Renal cortex interstitium (tissue), 15 donors: ENCODE data around the gene ZNF92. TPM values are rescaled to one million over a fixed set of nuclear protein-coding genes. Genes with fewer than 3 reads are reported as not detected.
"Not testable (repeated sequence)": the region's sequence is repeated elsewhere in the genome, so short reads cannot be mapped to it uniquely, and the experiment has no call there.

Experiments
- DNase-seq, 11 donors: peaks; one replicate each; pipeline ENCODE4 v3.0.0-alpha.2; 2013; ENCODE audit warnings: low read depth in 9 of 11, low spot score in 4 of 11; ENCODE audit errors: extremely low read depth in 1 of 11
- long read RNA-seq, 16 experiments: transcript quantifications; one replicate each; lab custom pipeline, GENCODE V29; 2026
- polyA plus RNA-seq, 3 donors: library from polyadenylated mRNA; unstranded; fragments of 120-200 nt; gene quantifications; one replicate each; pipeline ENCODE4 v1.2.1, GENCODE V29; 2013; ENCODE audit not compliant: insufficient read length in 3 of 3

Gene ZNF92
- polyA plus RNA-seq: 10 to 100 TPM; 21.2 to 25.1 (median 22.4) TPM
- long read RNA-seq, donor 1, partial matches to known transcripts: 0 of 3 reads
- long read RNA-seq, donor 1, other reads (novel, unspliced or antisense): 0 of 3 reads
- long read RNA-seq, donor 2, transcript ZNF92-201 (4 exons, 3,210 nt): major isoform, 7 of 9 reads
- long read RNA-seq, donor 2, partial matches to known transcripts: 0 of 9 reads
- long read RNA-seq, donor 2, other reads (novel, unspliced or antisense): 0 of 9 reads
- long read RNA-seq, donor 3, transcript ZNF92-201 (4 exons, 3,210 nt): major isoform, 11 of 24 reads
- long read RNA-seq, donor 3, partial matches to known transcripts: 12 of 24 reads
- long read RNA-seq, donor 3, other reads (novel, unspliced or antisense): 0 of 24 reads
- long read RNA-seq, donor 4, transcript ZNF92-201 (4 exons, 3,210 nt): major isoform, 5 of 5 reads
- long read RNA-seq, donor 4, partial matches to known transcripts: 0 of 5 reads
- long read RNA-seq, donor 4, other reads (novel, unspliced or antisense): 0 of 5 reads
- long read RNA-seq, donor 5: 0 reads
- long read RNA-seq, donor 6, transcript ZNF92-201 (4 exons, 3,210 nt): major isoform, 13 of 19 reads
- long read RNA-seq, donor 6, partial matches to known transcripts: 0 of 19 reads
- long read RNA-seq, donor 6, other reads (novel, unspliced or antisense): 0 of 19 reads
- long read RNA-seq, donor 7, transcript ZNF92-201 (4 exons, 3,210 nt): major isoform, 7 of 8 reads
- long read RNA-seq, donor 7, partial matches to known transcripts: 0 of 8 reads
- long read RNA-seq, donor 7, other reads (novel, unspliced or antisense): 0 of 8 reads
- long read RNA-seq, donor 8: 0 reads
- long read RNA-seq, donor 9, partial matches to known transcripts: 0 of 8 reads
- long read RNA-seq, donor 9, other reads (novel, unspliced or antisense): 0 of 8 reads
- long read RNA-seq, donor 10, transcript ZNF92-201 (4 exons, 3,210 nt): major isoform, 9 of 28 reads
- long read RNA-seq, donor 10, partial matches to known transcripts: 19 of 28 reads
- long read RNA-seq, donor 10, other reads (novel, unspliced or antisense): 0 of 28 reads
- long read RNA-seq, donor 11, partial matches to known transcripts: 0 of 4 reads
- long read RNA-seq, donor 11, other reads (novel, unspliced or antisense): 0 of 4 reads
- long read RNA-seq, donor 12, partial matches to known transcripts: 0 of 3 reads
- long read RNA-seq, donor 12, other reads (novel, unspliced or antisense): 0 of 3 reads
- long read RNA-seq, donor 13: 0 reads
- long read RNA-seq, donor 14, transcript ZNF92-201 (4 exons, 3,210 nt): major isoform, 5 of 22 reads
- long read RNA-seq, donor 14, partial matches to known transcripts: 14 of 22 reads
- long read RNA-seq, donor 14, other reads (novel, unspliced or antisense): 0 of 22 reads
- long read RNA-seq, donor 15, partial matches to known transcripts: 0 of 2 reads
- long read RNA-seq, donor 15, other reads (novel, unspliced or antisense): 0 of 2 reads
- long read RNA-seq, donor 16, transcript ZNF92-201 (4 exons, 3,210 nt): major isoform, 14 of 31 reads
- long read RNA-seq, donor 16, partial matches to known transcripts: 13 of 31 reads
- long read RNA-seq, donor 16, other reads (novel, unspliced or antisense): 0 of 31 reads

DNA sequence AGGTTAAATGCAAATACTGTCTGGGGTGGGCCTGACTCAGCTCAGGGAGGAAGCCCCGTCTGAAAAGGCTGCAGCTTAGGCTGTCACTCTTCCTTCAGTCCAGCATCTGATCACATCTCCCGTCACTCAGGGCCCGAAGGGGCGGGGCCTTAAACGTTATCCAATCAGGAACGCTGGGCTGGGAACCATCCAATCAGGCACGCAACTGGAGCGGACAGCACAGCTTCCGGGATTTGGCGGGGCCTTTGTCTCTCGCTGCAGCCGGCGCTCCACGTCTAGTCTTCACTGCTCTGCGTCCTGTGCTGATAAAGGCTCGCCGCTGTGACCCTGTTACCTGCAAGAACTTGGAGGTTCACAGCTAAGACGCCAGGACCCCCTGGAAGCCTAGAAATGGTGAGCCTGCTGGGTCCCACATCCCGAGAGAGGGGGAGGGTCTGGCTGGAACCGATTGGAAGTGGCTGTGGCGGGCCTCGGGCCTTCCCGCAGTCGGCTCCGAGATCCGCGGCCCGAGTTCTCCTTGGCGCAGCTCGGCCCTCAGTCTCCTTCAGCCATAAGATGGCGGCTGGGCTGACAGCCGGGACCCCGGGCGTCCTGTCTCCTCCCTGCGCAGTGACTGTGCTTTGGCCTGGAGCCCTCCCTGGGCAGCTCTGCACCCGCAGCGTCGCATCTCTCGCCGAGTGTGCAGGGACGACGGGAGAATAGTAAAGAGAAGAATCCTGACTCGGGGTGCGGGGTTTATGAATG lies at the start of gene ZNF92:
Gene ZNF92, plus strand, starts transcription at position 248 of the 744 bp plus-strand sequence. Its CDS starts 143 bp downstream, at position 391.
- DNase-seq: peak; percentile 86 to 98 (median 93)

DNA sequence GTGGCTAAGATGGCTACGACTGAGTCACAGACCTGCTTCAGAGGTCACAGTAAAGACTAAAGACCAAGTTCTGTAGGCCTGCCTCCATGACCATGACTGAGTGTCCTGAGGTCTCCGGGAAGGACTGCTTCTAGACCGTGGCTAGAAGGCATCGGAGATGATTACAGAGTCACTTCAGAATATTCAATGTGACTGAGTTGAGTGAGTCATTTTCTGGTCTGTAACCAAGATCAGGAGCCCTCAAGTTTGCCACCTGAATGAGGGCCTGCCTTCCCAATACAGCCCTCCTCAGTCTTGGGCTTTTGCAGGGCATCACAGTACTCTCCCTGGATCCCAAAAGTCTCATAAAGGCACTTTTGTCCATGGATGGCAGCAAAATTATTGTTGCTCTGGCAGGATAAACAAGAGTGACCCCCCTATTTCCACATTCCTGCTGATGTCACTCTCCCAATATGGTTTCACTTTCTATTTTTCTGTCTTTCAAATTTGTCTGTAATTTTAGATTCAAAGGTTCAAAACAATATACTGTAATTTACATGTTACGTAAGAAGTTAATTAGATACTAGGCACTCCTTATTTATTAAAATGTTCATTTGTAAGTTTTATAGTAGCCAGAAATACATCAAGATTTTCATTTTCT lies 47.7 kb upstream of the ZNF92 start:
- DNase-seq: no peak

DNA sequence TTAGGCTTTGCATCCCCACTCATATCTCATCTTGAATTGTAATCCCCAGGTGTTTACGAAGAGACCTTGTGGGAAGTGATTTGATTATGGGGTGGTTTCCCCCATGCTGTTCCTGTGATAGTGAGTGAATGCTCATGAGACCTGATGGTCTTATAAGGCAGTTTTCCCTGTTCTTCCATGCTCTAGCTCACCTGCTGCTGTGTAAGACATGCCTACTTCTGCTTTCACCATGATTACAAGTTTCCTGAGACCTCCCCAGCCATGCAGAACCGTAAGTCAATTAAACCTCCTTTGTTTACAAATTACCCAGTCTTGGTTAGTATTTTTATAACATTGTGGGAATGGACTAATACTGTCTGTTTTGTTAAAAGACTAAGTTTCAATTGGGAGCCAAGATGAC lies 35.3 kb upstream of the ZNF92 start:
- DNase-seq: no peak

- DNase-seq: no peak
These were observed 34.4 kb upstream of the ZNF92 start for GRCh38 chr7:65339257-65339656.

GRCh38 chr7:65342723-65343629 lies 30.7 kb upstream of the ZNF92 start:
- DNase-seq: no peak

- not testable (repeated sequence) for DNase-seq
These were observed 29.1 kb upstream of the ZNF92 start for GRCh38 chr7:65344541-65344940.

GRCh38 chr7:65354263-65354662 lies 19.4 kb upstream of the ZNF92 start:
- DNase-seq: no peak

- DNase-seq: no peak
These were observed 3.8 kb upstream of the ZNF92 start for GRCh38 chr7:65369843-65370242.

GRCh38 chr7:65371468-65371867 lies 2.2 kb upstream of the ZNF92 start:
- DNase-seq: no peak

GRCh38 chr7:65379318-65379717 lies 5.7 kb downstream of the ZNF92 start:
- DNase-seq: no peak

DNA sequence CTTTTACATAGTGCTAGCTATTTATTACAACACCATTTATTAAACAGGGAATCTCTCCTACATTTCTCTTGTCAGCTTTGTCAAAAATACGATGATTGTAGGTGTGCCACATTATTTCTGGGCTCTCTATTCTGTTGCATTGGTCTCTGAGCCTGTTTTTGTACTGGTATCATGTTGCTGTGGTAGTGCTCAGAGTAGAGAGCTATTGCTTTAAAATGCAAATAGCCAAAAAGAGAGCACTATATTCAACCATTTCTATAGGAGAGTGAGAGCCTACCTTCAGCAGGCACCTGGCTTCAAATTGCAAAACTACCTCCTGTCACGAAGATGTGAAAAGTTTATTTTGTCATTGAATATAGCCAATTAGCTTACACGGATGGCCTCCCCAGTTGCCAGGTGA lies 8.1 kb downstream of the ZNF92 start:
- DNase-seq: no peak

GRCh38 chr7:65382452-65382851 lies 8.8 kb downstream of the ZNF92 start:
- no peak for DNase-seq

- DNase-seq: no peak
These were observed 14.2 kb downstream of the ZNF92 start for GRCh38 chr7:65387891-65388290.

DNA sequence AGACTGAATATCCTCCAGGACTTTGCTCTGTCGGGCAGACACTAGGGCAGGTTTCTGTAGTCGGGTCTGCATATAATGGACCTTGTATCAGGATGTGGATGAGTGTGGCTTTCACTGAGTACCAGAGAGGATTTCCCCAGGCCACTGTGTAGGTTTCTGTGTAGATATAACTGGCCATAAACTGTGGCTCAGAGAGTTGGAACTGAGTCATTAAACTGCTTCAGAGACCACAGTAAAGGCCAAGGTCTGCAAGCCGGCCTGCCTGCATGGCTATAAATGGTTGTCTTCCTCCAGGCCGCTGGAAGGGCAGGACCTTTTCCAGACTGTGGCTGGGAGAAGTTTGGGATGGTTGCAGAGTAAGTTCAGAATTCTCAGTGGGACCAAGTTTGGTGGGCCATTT lies 16.9 kb downstream of the ZNF92 start:
- no peak for DNase-seq

GRCh38 chr7:65397730-65398142 lies 24.1 kb downstream of the ZNF92 start:
- DNase-seq: peak in 3 of 11 donors; percentile 3 to 15 (median 13)

GRCh38 chr7:65398671-65399070 lies 25.0 kb downstream of the ZNF92 start:
- DNase-seq: not testable (repeated sequence)
